GM04504 (cell line): Measurements from ENCODE around the gene ZBTB7C.
"Not testable (repeated sequence)": the region's sequence is repeated elsewhere in the genome, so short reads cannot be mapped to it uniquely, and the experiment has no call there.

Experiments used
- DNase-seq: peaks from one replicate; pipeline ENCODE4 v3.0.0-alpha.2; 2012; ENCODE audit warnings: low read depth

Gene ZBTB7C

DNA sequence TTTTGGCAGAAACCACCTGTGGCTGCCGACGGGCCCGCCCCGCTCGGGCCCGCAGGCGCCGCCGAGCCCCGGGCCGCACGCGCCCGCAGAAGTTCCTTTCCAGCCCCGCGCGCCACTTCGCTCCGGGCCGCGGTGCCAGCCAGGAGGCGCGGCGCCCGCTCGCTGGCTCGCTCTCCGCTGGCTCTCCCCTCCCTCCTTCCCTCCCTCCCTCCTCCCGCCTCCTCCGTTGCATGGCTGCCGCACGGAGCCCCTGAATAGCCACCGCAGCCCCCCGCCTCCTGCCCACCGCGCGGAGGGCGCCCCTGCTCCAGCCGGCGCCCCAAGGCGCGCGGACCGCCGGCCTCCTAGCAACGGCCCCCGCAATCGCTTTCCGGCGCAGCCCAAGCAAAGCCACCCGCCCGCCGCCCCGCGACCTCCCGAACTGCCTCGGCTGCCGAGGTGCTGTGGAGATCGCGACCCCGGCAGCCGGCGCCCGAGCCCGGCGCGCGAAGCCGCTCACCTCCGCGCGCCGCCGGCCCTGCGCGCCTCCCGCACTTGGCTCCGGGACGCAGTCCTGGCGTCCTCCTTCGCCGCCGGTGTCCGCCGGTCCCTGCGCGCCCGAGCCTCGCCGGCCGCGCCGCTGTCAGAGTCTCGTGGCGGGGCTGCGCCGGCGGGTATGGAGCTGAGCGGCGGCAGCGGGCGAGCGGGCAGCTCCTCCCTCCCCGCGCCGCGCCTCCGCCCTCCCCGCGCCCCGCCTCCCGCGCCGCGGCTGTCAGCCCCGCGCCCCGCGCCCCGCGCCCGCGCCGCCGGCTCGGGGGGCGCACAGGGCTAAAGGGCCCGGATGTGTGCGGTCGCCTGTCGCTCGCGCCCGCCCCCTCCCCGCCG lies at the start of gene ZBTB7C:
Gene ZBTB7C (minus strand): TSS at position 657 of the 864 bp plus-strand sequence.
- no peak for DNase-seq

DNA sequence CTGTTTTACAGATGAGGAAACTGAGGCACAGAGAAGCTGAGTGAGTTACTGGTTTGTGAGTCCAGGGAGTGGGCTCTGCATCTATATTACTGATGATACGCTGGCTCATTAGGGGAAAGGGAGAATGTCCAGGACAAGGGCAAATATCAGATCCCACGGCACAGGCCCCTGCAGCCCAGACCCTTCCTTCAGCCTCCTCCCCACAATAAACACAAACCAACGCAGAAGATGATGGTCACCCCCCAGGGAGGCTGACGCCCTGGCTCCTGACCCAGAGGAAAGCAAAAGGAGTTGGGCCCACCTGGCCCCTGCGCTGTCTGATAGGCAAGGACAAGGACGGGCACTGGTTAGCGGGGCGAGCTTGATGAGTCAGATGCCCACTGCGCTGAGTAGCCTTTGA lies 47.7 kb upstream of the ZBTB7C start:
- no peak for DNase-seq

GRCh38 chr18:48455555-48456478 lies 46.6 kb upstream of the ZBTB7C start:
- DNase-seq = no peak

GRCh38 chr18:48454261-48454757 lies 45.1 kb upstream of the ZBTB7C start:
- DNase-seq = no peak

DNA sequence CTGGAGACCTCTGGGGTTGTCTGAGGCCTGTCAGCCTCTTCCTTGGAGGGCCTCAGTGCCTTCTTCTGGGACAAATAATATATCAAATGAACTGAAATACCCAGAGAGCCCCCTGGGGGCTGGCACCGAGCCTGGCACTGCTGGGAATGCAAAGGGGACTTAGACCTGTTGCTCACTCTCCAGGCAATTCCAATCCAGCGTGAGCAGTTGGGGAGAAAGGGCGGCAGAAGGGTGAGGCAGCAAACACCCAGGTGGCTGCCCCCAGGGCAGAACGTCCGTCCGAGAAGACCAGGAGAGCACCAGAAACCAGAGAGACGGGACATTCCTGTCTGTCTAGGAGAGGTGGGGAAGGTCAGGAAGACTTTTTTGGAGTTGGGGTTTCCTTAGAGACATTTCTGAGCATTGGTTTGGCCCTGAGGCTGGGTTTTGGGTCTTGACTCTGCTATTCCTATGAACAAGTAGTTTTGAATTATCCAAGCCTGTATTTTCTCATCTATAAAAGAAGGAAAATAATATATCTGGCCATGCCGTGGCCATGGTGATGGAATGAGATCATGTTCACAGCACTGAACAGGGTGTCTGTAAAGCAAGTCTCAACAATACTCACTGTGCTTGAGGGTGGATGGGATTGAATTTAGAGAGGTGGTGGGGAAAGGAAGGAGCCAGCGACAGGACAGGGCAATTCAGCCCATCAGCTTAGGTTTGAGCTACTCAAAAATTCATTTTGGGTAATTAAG lies 44.3 kb upstream of the ZBTB7C start:
- DNase-seq = no peak

- DNase-seq = no peak
Observed at GRCh38 chr18:48452861-48453323, 43.7 kb upstream of the ZBTB7C start.

DNA sequence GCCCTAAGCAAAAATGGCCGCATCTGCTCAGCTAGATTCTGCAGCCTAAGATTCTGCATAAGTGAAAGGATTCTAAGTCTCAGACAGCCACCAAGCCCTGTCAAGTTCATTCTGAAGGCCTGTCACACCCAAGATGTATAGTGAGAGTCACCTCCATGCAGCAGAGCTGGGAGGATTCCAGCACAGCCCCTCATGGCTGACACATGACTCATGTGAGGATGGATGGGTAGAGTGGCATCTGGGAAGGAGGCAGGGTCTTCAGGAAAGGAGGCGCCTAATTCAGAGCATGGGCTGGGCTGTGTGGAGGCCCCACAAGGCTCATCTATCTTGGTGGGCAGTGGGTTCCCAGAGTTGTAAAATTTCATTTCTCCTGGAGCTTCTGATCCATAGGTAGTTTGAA lies 41.5 kb upstream of the ZBTB7C start:
- DNase-seq = no peak

DNA sequence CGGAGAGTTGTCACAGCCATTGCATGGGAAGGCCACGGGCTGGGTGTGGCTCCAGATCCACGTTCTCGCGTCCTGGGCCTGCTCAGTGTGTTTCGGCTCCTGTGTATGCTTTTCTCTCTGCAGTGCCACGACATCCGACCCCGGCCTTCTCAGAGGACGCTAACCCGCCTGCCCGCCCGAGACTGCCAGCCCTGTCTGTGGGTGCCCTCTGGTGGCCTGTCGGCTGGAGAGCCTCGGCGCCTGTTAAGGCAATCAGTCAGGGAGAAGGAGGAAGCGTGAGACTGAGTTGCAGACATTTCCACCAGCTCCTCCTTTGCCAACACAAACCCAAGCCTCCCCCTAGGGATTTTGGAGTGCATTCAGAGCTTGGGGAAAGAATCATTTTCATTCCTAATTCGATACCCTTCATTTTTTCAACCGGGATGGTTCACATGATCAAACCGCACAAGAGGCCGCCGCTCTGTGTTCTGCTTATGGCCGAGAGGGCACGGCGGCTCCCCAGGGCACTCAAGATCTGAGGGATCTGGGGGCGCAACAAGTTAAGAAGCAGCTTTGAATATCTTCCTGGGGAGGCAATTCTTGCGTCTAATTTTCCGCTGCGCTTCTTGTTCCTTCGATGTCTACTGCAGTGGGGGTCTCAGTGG lies 37.5 kb upstream of the ZBTB7C start:
- DNase-seq = peak; percentile 31

- DNase-seq = peak; percentile 56
Observed at GRCh38 chr18:48445540-48445939, 36.4 kb upstream of the ZBTB7C start.

DNA sequence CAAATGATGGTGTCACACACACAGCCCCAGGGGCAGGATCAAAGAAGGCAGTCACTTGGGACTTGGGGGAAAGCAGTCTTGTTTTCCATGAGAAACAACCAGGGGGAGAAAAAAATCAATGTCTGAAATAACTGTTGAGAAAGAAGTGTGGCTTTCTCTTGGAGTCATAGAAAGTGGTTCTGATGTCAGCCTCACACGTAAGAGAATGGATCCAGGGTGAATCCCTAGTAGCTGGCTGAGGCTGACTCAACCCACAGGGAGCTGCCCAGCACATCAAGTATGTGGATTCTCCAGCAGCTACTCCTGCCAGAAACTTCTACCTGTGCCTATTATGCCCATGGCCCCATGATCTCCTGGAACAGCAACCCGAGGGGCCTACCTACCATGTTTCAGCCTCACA lies 33.6 kb upstream of the ZBTB7C start:
- no peak for DNase-seq

DNA sequence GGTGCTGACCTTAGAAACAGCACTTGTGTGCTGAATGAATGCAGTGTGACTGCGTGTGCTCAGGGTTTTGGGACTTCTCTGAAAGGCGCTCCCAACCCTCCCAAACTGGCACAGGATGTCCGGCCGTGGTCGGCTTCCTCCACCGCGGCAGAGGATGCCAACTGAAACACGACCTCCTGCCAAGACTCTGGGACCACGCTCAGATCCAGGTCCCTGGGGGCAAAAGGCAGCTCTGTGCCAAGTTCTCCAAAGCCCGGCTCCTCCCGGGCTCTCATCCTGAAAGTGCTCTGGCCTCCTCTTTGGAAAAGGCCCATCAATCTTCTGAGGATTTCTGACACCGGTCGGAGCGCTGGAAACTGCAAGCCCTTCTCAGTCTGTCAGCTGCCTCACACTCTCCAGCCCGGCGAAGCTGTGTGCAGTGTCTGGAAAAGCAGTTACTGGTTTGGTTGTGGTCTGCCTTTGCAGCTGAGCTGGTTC lies 32.3 kb upstream of the ZBTB7C start:
- no peak for DNase-seq

DNA sequence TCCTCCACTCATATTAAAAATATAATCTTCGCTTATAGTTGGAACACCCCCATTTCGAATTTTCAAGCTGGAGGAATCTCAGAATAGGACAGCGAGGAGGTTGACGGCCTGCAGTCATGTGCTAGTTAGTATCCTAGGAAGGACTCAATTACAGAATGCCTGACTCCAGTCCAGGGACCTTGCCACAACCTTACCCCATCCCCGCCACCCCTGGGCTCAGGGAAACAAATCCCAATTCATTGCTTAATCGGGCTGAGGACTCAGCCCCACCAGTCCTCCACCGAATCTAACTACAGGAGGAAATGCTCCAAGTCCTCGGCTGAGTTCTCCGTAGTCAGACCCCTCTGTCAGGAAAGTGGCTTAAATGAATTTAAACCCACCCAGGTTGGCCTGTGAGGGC lies 31.7 kb upstream of the ZBTB7C start:
- DNase-seq = no peak

GRCh38 chr18:48436907-48437306 lies 27.7 kb upstream of the ZBTB7C start:
- DNase-seq = no peak

GRCh38 chr18:48434382-48434781 lies 25.2 kb upstream of the ZBTB7C start:
- DNase-seq = not testable (repeated sequence)

GRCh38 chr18:48433541-48433940 lies 24.4 kb upstream of the ZBTB7C start:
- no peak for DNase-seq

DNA sequence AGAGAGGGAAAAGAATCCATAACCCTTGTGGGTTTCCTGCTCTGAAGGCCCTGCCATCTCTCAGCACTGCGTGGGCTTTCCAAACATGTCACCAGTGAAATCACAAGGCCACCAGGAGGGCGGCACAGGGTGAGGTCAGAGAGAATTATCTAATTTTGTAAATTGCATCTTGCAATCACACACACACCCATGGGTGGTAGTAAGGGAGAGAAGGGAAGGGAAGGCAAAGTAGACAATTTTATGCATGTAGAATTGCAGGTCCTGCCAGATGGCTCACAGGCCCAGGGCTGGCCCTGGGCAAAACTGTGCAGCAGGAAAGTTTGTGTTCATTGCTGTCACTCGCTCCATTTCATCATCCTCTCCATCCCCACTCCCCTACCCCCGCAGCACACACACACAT lies 21.0 kb upstream of the ZBTB7C start:
- no peak for DNase-seq

GRCh38 chr18:48428475-48429177 lies 19.4 kb upstream of the ZBTB7C start:
- no peak for DNase-seq

DNA sequence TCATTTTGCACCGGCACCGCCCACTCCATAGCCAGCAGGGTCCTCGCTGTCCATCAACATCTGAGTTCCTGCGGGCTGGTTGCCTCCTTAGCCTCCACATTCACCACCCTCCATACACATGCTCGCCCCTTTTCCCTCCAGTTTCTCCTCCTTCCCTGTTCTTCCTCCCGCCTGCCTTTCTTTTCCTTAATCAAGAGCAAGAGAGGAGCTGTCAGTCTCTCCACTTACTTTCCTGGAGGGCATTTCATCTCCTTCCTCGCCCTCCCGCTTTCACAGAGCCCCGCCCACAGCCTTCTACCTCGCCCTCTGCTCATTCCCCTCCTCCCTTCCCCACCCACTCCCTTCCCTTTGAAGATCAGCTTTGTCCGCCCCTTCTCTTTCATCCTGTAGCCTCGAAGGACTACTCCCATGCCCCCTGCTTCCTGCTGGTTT lies 13.8 kb upstream of the ZBTB7C start:
- no peak for DNase-seq

DNA sequence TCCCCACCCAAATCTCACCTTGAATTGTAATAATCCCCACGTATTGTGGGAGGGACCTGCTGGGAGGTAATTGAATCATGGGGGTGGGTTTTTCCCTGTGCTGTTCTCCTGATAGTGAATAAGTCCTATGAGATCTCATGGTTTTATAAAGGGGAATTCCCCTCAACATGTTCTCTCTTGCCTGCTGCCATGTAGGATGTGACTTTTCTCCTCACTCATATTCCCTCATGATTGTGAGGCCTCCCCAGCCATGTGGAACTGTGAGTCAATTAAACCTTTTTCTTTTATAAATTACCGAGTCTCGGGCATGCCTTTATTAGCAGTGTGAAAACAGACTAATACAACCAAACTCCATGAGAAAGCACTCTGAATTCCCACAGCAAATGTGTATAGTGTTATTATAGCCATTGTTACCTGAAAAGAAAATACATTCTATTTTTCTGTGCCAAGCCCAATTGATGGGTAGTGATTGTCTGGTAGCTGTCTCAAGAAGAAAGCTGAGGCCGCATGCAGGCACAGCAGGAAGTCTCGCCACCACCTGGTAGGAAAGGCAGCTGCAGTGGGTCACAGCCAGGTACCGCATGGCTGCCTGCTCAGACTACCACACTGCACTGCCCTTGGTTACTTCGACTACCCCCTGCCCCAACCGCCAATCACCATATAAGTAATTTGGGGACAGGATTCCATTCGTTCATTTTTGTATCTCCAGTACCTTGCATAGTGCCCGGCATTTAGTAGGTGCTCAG lies 10.3 kb upstream of the ZBTB7C start:
- DNase-seq = no peak
